Stimulated activated CD8-positive, alpha-beta memory T cell treated with anti-CD3 and anti-CD28 coated beads, Interleukin-7, amount 100 ng/mL, for 48 hours (primary cell): Measurements from ENCODE around the gene TP53.
A peak's percentile ranks its signal among the peaks of the same experiment; 100 is the strongest.
"Not testable (repeated sequence)": the region's sequence is repeated elsewhere in the genome, so short reads cannot be mapped to it uniquely, and the experiment has no call there.

Source experiments
- DNase-seq, 2 donors: peaks; one replicate each; pipeline ENCODE4 v3.0.0-alpha.2; 2020; ENCODE audit warnings: low read depth in 1 of 2; ENCODE audit errors: extremely low read depth in 1 of 2

The TP53 gene

GRCh38 chr17:7632492-7632894 lies 54.8 kb downstream of the TP53 start:
- DNase-seq = peak in 1 of 2 donors; percentile 14

- no peak for DNase-seq
Measured at GRCh38 chr17:7631398-7632380, 55.6 kb downstream of the TP53 start.

GRCh38 chr17:7629939-7630571 lies 57.2 kb downstream of the TP53 start, which contains the start of gene SHBG:
TSS of gene SHBG (plus strand) at chr17:7630135. CDS start at chr17:7630173, 38 bp downstream.
- DNase-seq = no peak

GRCh38 chr17:7627250-7628121 lies 59.8 kb downstream of the TP53 start, which contains the start of gene SAT2:
TSS of gene SAT2 (minus strand) at chr17:7627821. CDS start at chr17:7627635, 186 bp downstream.
- DNase-seq = peak; percentile 77 to 86

- DNase-seq = no peak
Measured at GRCh38 chr17:7626956-7627249, 60.4 kb downstream of the TP53 start.

DNA sequence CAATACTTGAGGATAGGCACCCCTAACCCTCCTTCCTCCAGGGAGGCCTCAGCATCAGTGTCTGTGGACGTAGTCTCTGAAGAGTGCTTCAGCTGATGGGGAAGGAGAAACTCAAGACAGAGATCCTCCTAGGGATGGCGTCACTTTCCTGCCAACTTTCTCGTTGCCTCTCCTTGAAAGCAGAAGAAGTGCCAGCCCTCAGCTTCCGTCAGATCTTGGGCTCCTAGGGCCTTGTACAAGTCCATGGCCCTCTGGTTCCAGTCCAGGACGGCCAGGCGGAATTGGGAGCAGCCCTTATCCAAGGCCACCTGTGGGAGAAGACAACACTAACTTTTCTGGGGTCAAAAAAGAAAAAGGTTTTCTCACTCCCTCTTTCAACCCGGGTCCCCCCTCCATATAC lies 61.0 kb downstream of the TP53 start:
- DNase-seq = no peak

GRCh38 chr17:7625749-7626148 lies 61.5 kb downstream of the TP53 start:
- not testable (repeated sequence) for DNase-seq

DNA sequence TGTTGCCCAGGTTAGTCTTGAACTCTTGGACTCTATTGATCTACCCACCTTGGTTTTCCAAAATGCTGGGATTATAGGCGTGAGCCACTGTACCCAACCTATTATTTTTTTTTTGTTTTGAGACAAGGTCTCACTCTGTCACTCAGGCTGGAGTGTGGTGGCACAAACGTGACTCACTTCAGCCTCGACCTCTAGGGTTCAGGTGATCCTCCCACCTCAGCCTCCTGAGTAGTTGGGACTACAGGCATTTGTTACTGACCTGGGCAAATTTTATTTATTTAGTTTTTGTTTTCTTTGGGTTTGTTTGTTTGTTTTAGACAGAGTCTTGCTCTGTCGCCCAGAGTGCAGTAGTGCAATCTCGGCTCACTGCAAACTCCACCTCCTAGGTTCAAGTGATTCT lies 63.6 kb downstream of the TP53 start:
- DNase-seq = no peak

GRCh38 chr17:7620835-7621234 lies 66.5 kb downstream of the TP53 start:
- no peak for DNase-seq

- no peak for DNase-seq
Measured at GRCh38 chr17:7618608-7619007, 68.7 kb downstream of the TP53 start.
